ENCODE results near the gene ASXL2.
"Not testable (repeated sequence)": the region's sequence is repeated elsewhere in the genome, so short reads cannot be mapped to it uniquely, and the experiment has no call there.

DNA sequence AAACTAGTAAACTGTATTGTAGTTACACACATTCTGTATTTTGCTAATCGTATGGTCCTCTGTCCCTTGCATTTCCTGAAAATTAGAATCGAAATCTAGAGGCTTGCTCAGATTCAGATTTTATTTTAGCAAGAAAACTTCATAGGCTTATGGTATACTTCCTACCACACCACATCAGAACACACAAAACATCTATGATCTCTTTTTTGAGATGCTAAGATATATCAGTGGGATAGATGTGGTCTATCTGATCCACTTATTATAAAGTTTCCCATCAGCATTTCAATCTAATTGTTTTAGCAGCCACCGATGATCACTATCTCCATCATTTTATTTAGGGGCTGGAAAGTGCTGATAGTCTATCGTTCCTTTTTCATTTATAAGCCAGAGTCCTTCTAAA is 27.9 kb downstream of the ASXL2 start:
- TF ChIP-seq, protein P1, sequence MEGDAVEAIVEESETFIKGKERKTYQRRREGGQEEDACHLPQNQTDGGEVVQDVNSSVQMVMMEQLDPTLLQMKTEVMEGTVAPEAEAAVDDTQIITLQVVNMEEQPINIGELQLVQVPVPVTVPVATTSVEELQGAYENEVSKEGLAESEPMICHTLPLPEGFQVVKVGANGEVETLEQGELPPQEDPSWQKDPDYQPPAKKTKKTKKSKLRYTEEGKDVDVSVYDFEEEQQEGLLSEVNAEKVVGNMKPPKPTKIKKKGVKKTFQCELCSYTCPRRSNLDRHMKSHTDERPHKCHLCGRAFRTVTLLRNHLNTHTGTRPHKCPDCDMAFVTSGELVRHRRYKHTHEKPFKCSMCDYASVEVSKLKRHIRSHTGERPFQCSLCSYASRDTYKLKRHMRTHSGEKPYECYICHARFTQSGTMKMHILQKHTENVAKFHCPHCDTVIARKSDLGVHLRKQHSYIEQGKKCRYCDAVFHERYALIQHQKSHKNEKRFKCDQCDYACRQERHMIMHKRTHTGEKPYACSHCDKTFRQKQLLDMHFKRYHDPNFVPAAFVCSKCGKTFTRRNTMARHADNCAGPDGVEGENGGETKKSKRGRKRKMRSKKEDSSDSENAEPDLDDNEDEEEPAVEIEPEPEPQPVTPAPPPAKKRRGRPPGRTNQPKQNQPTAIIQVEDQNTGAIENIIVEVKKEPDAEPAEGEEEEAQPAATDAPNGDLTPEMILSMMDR (IDR thresholded peaks at IDR 0.05; ENCODE audit: insufficient read depth, low read length): not testable (repeated sequence)
- not testable (repeated sequence) for TF ChIP-seq GABPA, POLR2AphosphoS5 (IDR thresholded peaks at IDR 0.05; ENCODE audit: low read depth)
- TF ChIP-seq, protein P2, sequence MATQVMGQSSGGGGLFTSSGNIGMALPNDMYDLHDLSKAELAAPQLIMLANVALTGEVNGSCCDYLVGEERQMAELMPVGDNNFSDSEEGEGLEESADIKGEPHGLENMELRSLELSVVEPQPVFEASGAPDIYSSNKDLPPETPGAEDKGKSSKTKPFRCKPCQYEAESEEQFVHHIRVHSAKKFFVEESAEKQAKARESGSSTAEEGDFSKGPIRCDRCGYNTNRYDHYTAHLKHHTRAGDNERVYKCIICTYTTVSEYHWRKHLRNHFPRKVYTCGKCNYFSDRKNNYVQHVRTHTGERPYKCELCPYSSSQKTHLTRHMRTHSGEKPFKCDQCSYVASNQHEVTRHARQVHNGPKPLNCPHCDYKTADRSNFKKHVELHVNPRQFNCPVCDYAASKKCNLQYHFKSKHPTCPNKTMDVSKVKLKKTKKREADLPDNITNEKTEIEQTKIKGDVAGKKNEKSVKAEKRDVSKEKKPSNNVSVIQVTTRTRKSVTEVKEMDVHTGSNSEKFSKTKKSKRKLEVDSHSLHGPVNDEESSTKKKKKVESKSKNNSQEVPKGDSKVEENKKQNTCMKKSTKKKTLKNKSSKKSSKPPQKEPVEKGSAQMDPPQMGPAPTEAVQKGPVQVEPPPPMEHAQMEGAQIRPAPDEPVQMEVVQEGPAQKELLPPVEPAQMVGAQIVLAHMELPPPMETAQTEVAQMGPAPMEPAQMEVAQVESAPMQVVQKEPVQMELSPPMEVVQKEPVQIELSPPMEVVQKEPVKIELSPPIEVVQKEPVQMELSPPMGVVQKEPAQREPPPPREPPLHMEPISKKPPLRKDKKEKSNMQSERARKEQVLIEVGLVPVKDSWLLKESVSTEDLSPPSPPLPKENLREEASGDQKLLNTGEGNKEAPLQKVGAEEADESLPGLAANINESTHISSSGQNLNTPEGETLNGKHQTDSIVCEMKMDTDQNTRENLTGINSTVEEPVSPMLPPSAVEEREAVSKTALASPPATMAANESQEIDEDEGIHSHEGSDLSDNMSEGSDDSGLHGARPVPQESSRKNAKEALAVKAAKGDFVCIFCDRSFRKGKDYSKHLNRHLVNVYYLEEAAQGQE (IDR thresholded peaks at IDR 0.05; ENCODE audit: insufficient replicate concordance, low read depth): not testable (repeated sequence)
